HFF-Myc (cell line): Measurements from ENCODE around the gene CAMK2A.

Source experiments
- DNase-seq: peaks from one replicate; pipeline ENCODE4 v3.0.0-alpha.2; 2011; ENCODE audit warnings: low read depth; ENCODE audit errors: extremely low read depth
- H3K4me3 ChIP-seq: replicated peaks from 2 replicates; pipeline ENCODE4 v1.5.1; 2011; ENCODE audit warnings: low read depth, mild to moderate bottlenecking, control low read depth, low read length
- CTCF ChIP-seq: IDR thresholded peaks from 2 replicates; pipeline ENCODE4 v1.5.1; 2012; ENCODE audit warnings: mild to moderate bottlenecking, low read depth, low read length, control low read depth; ENCODE audit errors: missing control alignments

The CAMK2A gene

GRCh38 chr5:150291388-150292385, 2.1 kb upstream of the CAMK2A start:
- no peak overlapping the region for H3K4me3 ChIP-seq
- DNase-seq: no peak
- TF ChIP-seq CTCF: no peak

DNA sequence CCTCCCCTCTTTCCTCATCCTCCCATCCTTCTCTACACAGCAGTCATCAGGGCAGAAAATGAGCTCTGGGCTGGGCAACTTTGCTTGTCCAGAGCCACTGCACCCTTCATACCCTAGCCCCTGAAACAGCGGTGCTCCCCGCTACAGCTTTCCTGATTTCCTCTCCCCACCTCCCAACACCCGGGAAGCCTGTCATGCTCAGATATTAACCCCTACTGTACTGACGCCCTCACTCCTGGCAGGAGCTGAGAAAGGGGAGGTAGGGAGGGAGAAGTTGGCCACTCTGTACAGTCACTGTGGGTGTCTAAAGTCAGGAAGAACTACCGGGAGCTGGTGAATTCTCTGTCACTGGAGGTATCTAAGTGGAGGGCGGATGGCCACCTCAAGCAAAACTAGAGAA, 782 bp downstream of the CAMK2A start:
- no peak for DNase-seq
- no peak for TF ChIP-seq CTCF
- no peak overlapping the region for H3K4me3 ChIP-seq

DNA sequence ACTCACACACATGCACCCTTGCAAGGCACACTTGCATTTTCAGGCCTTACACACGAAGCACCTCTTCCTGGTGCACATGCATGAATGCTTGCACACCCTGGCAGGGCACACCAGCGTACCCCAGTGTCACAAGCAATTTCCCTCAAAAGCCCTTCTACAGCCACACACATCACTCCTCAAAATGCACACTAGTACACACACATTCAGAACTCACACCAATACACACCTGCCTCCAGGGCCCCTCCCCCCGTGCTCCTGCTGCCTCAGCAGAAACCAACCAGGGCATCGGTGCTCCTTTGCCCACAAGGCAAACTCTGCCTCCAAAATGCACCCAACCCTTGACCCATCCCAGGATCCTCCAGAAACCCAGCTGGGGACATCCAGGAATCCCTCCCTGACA, 1.2 kb downstream of the CAMK2A start:
- no peak for TF ChIP-seq CTCF
- H3K4me3 ChIP-seq: no peak overlapping the region
- DNase-seq: no peak

DNA sequence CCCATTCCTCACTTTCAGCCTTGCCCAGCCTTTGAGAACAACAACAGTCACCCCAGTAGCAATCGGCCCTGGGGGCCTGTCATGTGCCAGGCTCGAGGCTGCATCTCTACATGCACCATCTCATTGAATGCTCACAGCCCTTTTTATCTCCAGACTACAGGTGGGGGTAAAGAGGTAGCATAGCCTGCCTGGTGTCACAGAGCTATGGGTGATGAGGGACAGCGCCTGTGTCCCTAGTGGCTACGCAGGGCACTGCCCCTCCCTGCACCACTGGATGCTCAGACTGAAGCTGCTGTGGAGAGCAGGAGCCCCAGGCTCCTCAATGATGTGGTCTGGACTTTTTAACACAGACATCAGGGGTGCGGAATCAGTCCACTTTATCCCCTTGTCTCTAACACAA, 2.8 kb downstream of the CAMK2A start:
- no peak for DNase-seq

GRCh38 chr5:150285114-150285513, 4.5 kb downstream of the CAMK2A start:
- H3K4me3 ChIP-seq: no peak overlapping the region
- no peak for TF ChIP-seq CTCF
- no peak for DNase-seq

More for the DNA sequence above, 2.8 kb downstream of the CAMK2A start:
- TF ChIP-seq CTCF: peak; percentile 34
- H3K4me3 ChIP-seq: no peak overlapping the region

DNA sequence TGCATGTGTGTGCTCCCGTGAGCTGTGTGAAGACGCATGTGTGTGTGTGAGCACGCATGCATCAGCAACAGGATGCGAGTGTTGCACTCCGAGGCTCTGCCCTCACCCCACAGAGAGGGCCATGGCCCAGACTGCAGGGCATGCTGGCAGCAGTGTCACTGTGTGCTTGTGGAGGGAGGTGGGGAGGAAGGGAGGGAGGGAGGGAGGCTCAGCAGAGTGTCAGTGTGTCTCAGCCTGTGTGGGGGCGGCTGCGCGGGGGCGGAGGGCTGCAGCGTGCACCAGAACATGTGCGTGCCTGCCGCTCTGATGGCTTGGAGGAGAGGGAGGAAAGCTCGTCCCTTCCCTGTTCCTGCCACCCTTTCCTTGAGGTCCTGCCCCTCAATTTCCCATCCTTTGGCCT, 5.3 kb downstream of the CAMK2A start:
- H3K4me3 ChIP-seq: no peak overlapping the region
- no peak for DNase-seq
- no peak for TF ChIP-seq CTCF

GRCh38 chr5:150283904-150284303, 5.7 kb downstream of the CAMK2A start:
- no peak for DNase-seq
- H3K4me3 ChIP-seq: no peak overlapping the region
- no peak for TF ChIP-seq CTCF
